GM19025 (cell line): Measurements from ENCODE around the gene ICAM4.

ENCODE experiments used
- ATAC-seq: cut with Tn5 transposase; IDR thresholded peaks from one replicate; pipeline ENCODE4 v1.9.1; 2021; ENCODE audit warnings: mild to moderate bottlenecking, low read depth, moderate library complexity; ENCODE audit not compliant: unreplicated experiment

The ICAM4 gene

DNA sequence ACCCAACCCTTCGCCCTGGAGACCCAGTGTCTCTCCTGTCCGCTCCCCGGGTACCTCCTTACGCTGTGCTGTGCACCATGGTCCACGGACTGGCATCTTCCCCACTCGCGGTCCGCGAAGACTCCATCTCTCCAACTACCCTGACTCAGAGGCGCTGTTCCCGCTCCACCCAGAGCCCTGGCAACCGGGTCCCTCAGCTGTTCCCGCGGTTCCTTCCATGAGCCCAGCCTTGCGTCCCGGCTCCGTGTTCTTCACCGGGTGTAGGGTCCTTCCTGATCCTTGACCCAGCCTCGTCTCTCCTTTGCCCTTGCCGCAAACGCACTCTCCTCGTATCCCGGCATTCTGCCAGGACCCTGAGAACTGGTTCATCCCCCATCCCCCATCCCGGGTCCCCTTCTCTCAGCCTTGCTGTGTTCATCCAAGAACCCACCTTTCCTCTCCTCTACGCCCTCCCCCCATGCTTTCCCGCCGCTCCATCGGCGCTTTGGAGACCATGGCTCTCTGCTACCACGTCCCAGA is 3.7 kb downstream of the ICAM4 start:
- ATAC-seq: no peak

DNA sequence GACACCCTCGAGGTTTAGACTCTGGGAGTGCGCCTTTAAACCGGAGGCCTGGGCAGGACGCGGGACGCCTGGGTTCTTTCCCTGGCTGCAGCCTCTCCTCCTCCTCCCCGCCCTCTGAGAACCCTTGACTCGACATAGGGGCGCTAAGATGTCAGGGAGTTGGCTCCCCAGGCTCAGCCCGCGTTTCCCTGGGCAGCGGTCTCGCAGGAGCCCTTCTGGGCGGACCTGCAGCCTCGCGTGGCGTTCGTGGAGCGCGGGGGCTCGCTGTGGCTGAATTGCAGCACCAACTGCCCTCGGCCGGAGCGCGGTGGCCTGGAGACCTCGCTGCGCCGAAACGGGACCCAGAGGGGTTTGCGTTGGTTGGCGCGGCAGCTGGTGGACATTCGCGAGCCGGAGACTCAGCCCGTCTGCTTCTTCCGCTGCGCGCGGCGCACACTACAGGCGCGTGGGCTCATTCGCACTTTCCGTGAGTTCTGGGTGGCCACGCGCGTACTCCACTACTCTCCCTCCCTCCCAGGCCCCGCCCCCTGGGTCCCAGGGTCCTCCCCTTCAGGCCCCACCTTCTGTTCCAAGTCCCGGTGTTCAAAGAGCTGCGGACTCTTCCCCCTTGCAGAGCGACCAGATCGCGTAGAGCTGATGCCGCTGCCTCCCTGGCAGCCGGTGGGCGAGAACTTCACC is 4.3 kb downstream of the ICAM4 start:
- no peak for ATAC-seq

DNA sequence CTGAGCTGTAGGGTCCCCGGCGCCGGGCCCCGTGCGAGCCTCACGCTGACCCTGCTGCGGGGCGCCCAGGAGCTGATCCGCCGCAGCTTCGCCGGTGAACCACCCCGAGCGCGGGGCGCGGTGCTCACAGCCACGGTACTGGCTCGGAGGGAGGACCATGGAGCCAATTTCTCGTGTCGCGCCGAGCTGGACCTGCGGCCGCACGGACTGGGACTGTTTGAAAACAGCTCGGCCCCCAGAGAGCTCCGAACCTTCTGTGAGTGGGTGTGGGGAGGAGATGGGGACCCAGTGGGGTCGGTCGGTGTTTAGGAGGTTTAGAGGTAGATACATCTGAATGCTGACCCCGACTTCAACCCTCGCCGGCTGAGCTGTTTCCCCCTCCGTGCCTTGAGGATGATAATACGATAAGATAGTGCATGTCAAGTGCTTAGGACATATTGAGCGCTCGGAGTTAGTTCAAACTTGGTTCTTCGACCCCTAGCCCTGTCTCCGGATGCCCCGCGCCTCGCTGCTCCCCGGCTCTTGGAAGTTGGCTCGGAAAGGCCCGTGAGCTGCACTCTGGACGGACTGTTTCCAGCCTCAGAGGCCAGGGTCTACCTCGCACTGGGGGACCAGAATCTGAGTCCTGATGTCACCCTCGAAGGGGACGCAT is 4.9 kb downstream of the ICAM4 start:
- no peak for ATAC-seq

DNA sequence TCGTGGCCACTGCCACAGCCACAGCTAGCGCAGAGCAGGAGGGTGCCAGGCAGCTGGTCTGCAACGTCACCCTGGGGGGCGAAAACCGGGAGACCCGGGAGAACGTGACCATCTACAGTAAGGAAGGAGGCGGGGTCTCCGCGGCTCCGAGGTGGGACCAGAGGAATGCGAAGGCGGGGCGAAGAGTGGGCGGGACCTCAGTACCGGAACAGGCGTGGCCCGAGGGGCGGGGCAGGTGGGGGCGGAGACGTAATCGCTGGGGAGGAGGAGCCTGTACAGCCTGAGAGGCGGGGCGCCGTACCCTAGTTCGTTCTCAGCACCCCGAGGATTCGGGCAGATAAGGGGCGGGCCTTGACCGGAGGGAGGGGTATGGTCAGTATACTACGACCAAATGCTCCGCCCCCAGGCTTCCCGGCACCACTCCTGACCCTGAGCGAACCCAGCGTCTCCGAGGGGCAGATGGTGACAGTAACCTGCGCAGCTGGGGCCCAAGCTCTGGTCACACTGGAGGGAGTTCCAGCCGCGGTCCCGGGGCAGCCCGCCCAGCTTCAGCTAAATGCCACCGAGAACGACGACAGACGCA is 5.5 kb downstream of the ICAM4 start:
- no peak for ATAC-seq

DNA sequence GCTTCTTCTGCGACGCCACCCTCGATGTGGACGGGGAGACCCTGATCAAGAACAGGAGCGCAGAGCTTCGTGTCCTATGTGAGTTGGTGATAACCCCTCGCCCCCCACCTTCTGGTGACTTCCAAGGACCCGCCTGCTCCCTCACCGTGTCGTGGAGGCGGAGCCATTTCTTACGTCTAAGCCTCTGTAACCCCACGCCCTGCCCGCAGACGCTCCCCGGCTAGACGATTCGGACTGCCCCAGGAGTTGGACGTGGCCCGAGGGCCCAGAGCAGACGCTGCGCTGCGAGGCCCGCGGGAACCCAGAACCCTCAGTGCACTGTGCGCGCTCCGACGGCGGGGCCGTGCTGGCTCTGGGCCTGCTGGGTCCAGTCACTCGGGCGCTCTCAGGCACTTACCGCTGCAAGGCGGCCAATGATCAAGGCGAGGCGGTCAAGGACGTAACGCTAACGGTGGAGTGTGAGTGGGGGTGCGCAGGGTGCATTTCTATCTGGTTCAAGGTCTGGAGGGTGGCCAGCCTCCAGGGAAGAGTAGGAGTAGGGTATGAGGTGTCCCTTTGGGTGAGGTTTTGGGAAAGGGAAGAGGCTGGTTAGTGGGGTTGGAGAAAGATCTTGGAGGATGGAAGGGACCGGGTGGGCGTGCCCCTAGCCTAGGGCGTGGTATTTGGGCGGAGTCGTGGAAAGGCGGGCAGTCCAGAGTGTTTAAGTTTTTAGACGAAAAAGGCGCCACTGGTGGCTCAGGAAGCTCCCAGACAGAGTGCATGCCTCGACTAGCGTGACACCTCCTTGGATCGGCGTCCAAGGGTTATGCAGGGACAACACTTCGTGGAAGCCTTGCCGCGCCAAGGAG is 6.3 kb downstream of the ICAM4 start:
- ATAC-seq: no peak

DNA sequence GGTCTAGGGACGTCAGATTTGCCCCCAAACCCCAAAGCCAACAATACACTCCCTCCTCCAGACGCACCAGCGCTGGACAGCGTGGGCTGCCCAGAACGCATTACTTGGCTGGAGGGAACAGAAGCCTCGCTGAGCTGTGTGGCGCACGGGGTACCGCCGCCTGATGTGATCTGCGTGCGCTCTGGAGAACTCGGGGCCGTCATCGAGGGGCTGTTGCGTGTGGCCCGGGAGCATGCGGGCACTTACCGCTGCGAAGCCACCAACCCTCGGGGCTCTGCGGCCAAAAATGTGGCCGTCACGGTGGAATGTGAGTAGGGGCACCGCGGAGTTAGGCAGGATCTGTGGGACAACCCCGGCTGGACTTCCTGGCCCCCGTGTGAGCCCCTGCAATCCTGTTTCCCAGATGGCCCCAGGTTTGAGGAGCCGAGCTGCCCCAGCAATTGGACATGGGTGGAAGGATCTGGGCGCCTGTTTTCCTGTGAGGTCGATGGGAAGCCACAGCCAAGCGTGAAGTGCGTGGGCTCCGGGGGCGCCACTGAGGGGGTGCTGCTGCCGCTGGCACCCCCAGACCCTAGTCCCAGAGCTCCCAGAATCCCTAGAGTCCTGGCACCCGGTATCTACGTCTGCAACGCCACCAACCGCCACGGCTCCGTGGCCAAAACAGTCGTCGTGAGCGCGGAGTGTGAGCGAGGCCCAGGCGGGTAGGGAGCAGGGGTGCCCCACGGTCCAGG is 7.0 kb downstream of the ICAM4 start:
- ATAC-seq: no peak

DNA sequence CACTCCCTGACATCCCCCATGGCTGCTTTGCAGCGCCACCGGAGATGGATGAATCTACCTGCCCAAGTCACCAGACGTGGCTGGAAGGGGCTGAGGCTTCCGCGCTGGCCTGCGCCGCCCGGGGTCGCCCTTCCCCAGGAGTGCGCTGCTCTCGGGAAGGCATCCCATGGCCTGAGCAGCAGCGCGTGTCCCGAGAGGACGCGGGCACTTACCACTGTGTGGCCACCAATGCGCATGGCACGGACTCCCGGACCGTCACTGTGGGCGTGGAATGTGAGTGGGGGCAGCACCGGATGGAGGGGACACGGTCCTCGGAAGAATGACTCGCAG is 7.6 kb downstream of the ICAM4 start:
- ATAC-seq: no peak

DNA sequence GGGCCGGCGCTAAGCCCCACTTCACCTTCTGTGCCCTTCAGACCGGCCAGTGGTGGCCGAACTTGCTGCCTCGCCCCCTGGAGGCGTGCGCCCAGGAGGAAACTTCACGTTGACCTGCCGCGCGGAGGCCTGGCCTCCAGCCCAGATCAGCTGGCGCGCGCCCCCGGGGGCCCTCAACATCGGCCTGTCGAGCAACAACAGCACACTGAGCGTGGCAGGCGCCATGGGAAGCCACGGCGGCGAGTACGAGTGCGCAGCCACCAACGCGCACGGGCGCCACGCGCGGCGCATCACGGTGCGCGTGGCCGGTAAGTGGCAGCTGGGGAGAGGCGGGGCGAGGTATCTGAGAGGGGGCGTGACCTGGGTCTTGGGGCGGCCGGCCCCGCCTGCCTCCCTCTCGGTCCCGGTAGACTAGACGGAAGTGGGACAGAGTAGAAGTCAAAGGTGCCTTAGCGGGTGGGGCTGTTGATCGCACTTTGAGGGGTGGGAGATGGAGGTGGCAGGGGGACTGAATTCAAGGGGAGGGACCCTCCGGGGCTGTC is 8.6 kb downstream of the ICAM4 start:
- ATAC-seq: peak; percentile 48

DNA sequence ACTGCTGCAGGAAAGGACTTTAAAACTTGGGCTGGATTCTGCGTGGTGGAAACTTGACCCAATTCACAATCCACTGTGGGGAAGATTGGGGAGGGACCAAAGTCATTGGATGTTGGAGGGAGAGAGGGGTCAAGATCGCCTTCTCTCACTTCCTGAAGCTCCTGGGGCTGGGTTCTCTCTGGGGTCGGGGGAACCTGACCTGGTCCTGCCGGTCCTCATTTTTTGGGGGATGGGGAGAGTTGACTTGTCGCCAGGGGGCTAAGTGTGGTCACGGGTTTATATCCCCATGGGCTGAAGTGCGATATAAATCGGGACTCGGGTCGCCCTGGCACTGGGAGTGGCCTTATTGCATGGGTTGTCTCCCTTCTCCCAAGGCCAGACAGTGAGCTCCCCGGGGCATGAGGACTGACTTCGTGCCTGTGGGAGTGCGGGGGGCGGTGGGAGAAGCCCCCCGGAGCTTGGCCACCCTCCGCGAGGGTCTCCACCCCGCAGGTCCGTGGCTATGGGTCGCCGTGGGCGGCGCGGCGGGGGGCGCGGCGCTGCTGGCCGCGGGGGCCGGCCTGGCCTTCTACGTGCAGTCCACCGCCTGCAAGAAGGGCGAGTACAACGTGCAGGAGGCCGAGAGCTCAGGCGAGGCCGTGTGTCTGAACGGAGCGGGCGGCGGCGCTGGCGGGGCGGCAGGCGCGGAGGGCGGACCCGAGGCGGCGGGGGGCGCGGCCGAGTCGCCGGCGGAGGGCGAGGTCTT is 9.3 kb downstream of the ICAM4 start:
- no peak for ATAC-seq

DNA sequence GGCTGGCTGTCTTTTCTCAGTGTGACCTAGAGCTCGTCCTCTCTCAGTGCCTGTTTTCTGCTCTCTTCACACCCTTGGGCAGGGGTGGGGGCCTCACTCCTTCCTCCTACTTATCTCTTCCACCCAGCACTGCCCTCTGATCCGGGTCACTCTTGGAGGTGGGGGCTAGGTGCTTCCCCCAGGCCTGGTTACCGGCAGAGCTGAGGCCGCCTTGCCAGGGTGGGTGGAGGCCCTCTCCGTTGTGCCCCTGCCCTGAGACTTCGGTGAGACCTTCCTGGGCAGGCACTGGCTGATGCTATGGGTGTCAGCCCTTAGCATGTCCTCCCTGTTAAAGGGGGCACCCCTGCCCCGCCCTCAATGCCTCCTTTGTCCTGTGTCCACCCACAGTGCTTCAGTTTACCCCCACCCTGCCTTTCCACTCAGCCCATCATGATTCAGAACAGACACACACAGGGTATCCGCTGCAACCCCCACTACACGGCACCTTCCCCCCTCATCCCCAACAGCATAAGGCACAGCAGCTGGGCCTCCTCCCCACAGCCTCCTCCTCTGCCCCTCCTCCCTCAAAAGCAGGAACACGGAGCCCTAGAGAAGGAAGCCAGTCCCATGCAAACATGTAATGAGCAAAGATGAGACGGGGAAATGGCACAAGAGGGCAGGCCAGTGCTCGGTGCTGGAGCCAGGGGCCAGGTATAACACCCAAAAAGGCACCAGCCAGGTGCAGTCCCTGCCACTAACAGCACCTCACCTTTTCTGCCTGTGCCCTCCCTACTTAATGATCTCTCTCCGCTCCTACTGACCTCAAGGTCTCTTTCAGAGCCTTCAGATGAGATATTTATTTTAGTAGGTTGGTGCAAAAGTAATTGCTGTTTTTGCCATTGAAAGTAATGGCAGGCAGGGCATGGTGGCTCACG is 13.0 kb downstream of the ICAM4 start:
- ATAC-seq: no peak

DNA sequence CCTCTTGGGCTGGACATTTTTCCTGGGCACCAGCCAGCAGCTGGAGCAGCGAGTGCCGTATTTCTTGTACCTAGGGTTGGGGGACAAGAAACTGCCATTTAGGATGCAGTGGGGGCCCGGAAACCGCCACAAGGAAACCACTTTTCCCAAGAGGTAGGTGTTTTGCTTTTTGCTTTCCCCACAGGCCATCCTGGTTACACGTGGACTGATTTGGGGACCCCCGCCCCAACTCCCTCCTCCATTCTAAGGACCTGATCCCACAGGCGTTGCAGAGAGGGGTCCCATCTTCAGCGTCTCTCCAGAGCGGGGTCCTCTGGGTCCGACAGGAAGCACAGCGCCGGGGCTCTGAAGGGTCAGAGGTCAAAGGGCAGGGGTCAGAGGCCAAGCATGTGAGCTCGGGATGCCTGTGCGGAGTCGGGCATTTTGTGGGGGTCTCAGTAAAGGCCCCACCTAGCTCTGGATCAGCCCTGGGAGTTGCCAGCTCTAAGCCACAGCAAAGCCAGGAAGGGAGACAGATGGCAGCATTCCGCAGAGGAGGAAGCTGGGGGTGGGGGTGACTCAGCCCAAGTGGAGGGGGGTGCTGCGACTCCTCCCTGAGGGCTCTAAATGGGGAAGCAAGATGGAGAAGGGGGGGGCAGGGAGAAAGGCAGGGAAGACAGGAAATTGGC is 18.5 kb downstream of the ICAM4 start:
- no peak for ATAC-seq

DNA sequence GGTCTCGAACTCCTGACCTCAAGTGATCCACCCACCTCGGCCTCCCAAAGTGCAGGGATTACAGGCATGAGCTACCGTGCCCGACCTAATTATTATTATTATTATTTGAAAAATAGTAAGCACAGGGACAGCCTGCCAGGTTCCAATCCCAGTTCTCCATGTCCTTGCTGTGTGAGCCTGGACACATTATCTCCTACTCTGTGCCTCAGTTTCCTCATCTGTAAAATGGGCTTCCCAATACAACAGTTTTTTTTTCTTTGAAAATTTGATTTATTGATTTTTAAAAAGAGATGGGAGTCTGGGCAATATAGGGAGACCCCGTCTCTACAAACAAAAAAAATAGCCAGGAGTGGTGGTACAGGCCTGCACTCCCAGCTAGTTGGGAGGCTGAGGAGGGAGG is 19.6 kb downstream of the ICAM4 start:
- no peak for ATAC-seq

DNA sequence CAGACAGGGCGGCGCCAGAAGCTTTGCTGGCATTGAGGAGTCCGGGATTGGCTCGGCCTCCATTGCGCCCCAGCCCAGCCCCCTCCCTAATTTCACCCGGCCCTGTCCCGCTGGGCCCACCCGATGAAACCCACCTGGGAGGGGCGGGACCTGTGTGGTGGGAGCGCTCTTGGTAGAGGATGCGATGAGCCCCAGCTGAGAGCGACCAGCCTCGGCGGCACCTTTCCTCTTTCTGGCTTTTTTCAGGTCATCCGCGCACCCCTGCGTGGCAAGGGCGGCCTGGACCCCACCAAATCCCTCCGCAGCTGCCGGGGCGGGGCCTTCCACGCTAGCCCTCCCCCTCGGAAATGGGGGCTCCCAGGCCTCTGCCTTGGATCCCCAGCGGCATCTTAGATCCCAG is 22.7 kb downstream of the ICAM4 start, which contains the start of gene ZGLP1:
Gene ZGLP1, minus strand, starts transcription at position 393 of the 400 bp plus-strand sequence.
- ATAC-seq: no peak

DNA sequence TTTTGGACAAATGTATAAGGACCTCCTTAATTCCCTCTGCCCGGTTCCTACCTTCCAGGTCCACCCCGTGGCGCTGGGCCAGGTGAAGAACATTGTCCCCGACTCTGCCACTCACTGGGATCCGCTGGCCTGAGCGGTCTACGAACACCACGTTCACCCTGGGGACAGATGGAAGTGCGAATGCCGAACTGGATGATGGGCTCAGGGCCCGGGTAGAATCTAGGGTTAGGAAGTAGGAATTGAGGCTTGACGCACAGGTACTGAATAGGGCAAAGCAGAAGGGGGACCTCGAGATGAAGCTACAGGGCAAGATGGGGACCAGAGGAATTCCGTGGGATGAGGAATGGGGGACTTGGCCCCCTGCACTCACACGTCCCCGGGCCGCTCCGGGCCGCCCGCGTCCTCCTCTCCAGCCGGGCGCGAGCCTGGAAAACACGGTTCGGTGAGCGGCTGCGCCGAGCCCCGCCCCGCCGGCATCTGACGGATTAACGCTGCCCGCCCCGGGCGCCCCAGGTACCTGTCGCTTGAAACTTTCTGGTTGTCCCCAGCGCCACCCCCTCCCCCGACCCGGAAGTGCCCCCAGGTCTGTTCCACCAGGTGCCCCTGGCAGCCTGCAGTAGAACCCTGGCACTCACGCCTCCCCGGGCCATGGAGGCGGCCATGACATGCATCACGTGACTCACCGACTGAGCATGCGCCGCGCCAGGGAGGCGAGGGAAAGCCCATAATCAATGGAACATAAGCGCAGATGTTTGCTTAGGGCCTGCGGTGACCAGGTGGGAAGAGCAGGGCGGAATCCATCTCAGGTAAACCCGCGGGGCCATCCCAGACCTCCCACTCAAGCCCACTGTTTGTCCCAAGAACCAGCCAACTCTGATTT is 28.8 kb downstream of the ICAM4 start, which contains the start of gene FDX2:
Gene FDX2, minus strand, starts transcription at position 681 of the 880 bp plus-strand sequence. Its CDS starts 19 bp downstream, at position 662.
- peak; percentile 59 for ATAC-seq

DNA sequence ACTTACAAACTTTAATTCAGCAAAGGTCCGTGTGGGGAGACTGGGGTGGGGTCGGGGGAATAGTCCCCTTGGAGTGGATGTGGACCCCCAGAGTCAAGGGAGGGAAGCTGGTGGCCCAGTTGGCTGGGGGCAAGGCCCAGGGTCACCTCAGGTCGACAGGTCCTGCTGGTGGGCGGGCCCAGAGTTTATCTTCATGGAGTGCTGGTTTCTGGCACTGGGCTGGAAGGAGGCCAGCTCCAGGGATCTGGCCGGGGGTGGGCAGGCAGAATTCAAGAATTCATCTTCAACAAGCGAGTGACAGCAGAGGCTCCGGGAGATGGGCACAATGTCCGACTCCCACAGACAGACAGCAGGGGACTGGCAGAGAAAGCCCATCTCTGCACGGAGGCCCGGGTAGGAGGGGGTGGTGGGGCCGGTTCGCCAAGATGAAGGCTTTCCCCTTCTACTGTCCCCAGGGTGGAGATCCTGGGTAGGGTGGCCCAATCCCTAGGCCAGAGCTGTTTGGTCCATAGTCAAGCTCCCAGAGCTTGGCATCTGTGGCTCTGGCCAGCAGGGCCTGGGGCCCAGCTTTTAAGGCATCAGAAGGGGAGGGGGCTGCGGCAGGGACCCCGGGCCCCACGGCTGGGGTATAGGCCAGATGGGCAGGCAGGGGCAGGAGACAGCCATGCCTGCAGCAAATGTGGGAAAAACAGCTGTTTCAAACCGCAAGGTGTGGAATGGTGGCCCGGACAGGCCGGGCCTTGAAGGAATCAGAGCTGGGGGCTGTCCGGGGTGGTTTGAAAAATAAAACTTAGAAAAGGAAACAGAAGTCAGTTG is 29.7 kb downstream of the ICAM4 start:
- ATAC-seq: no peak
